ENCODE data around the gene MT2A.

MT2A gene

GRCh38 chr16:56600398-56600999 is 7.9 kb upstream of the MT2A start:
- DNase-seq = no peak

GRCh38 chr16:56601325-56601724 is 7.1 kb upstream of the MT2A start:
- no peak for DNase-seq

- no peak for DNase-seq
Observed at GRCh38 chr16:56603589-56603988, 4.8 kb upstream of the MT2A start.

- no peak for DNase-seq
Observed at GRCh38 chr16:56604966-56605365, 3.4 kb upstream of the MT2A start.

GRCh38 chr16:56605475-56605874 is 2.9 kb upstream of the MT2A start:
- DNase-seq = no peak

- no peak for DNase-seq
Observed at GRCh38 chr16:56606071-56606475, 2.3 kb upstream of the MT2A start.

- DNase-seq = no peak
Observed at GRCh38 chr16:56606476-56607108, 1.8 kb upstream of the MT2A start.

- DNase-seq = no peak
Observed at GRCh38 chr16:56607109-56607618, 1.2 kb upstream of the MT2A start.

GRCh38 chr16:56607675-56608042 is 725 bp upstream of the MT2A start:
- no peak for DNase-seq

GRCh38 chr16:56608876-56609462 is 585 bp downstream of the MT2A start:
- DNase-seq = no peak

GRCh38 chr16:56609463-56609921 is 1.1 kb downstream of the MT2A start:
- no peak for DNase-seq

GRCh38 chr16:56610017-56610608 is 1.7 kb downstream of the MT2A start:
- no peak for DNase-seq

- no peak for DNase-seq
Observed at GRCh38 chr16:56610609-56611111, 2.3 kb downstream of the MT2A start.

- DNase-seq = no peak
Observed at GRCh38 chr16:56611281-56611833, 3.0 kb downstream of the MT2A start.

GRCh38 chr16:56613706-56614105 is 5.3 kb downstream of the MT2A start:
- no peak for DNase-seq

GRCh38 chr16:56614549-56614991 is 6.2 kb downstream of the MT2A start:
- no peak for DNase-seq

GRCh38 chr16:56615353-56615752 is 7.0 kb downstream of the MT2A start:
- no peak for DNase-seq

- no peak for DNase-seq
Observed at GRCh38 chr16:56616608-56617211, 8.3 kb downstream of the MT2A start.

- no peak for DNase-seq
Observed at GRCh38 chr16:56617212-56618085, 9.1 kb downstream of the MT2A start.

- no peak for DNase-seq
Observed at GRCh38 chr16:56618138-56618537, 9.8 kb downstream of the MT2A start.

- DNase-seq = no peak
Observed at GRCh38 chr16:56620339-56620897, 12.0 kb downstream of the MT2A start.
